IMR-90 (cell line): ENCODE measurements around the gene HOATZ.

Experiments
- CEBPB ChIP-seq: IDR thresholded peaks from 2 replicates; pipeline ENCODE4 v1.6.1; 2012; ENCODE audit warnings: low read depth, low read length, improper control_type of control experiment
- CHD1 ChIP-seq: IDR thresholded peaks from 2 replicates; pipeline ENCODE4 v1.6.1; 2012; ENCODE audit warnings: low read depth, low read length, improper control_type of control experiment
- MAFK ChIP-seq: IDR thresholded peaks from 2 replicates; pipeline ENCODE4 v1.6.1; 2012; ENCODE audit warnings: low read depth, low read length, improper control_type of control experiment
- MAZ ChIP-seq: IDR thresholded peaks from 2 replicates; pipeline ENCODE4 v1.6.1; 2012; ENCODE audit warnings: low read depth, mild to moderate bottlenecking, low read length, improper control_type of control experiment, moderate library complexity, borderline replicate concordance
- MXI1 ChIP-seq: IDR thresholded peaks from 2 replicates; pipeline ENCODE4 v1.6.1; 2012; ENCODE audit warnings: low read depth, mild to moderate bottlenecking, low read length, moderate library complexity, borderline replicate concordance
- NFE2L2 ChIP-seq: fragments of 150-350 bp; IDR thresholded peaks from 2 replicates; pipeline ENCODE4 v1.6.1; 2016; ENCODE audit warnings: low read depth, mild to moderate bottlenecking, low read length
- POLR2A ChIP-seq: IDR thresholded peaks from 2 replicates; pipeline ENCODE4 v1.6.1; 2012; ENCODE audit warnings: mild to moderate bottlenecking, low read depth, low read length
- RAD21 ChIP-seq: IDR thresholded peaks from 2 replicates; pipeline ENCODE4 v1.6.1; 2012; ENCODE audit warnings: low read length, improper control_type of control experiment
- RCOR1 ChIP-seq: IDR thresholded peaks from 2 replicates; pipeline ENCODE4 v1.6.1; 2012; ENCODE audit warnings: mild to moderate bottlenecking, low read length, improper control_type of control experiment; ENCODE audit not compliant: insufficient replicate concordance
- TF ChIP-seq, protein P1 (sequence below): conservative IDR thresholded peaks from 2 replicates; pipeline ENCODE4 v1.5.1; 2012; ENCODE audit warnings: mild to moderate bottlenecking, low read depth, low read length, improper control_type of control experiment
- TF ChIP-seq, protein P2 (sequence below): fragments of 150-350 bp; IDR thresholded peaks from 2 replicates; pipeline ENCODE4 v1.6.1; 2016; ENCODE audit warnings: low read depth, mild to moderate bottlenecking, low read length, moderate library complexity, borderline replicate concordance

DNA sequence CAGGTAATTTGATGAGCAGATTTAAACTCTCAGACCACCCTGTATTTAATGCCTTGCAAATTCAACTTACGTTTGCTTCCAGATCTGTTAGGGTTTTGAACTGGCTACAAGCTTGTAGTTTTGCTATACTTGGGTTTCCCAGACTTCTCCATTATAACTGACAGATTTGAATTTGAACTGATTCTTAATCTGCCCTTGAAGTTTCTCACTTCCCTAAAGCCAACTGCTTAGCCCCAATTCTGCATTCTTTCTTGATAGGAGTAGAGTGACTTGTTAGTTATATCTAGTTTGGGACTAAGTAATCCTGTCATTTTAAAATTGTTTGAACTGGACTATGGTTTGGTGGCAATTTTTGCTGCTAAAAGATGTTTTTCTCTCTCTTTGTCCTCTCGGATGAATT is 35.7 kb downstream of the HOATZ start:
- TF ChIP-seq, protein P1, sequence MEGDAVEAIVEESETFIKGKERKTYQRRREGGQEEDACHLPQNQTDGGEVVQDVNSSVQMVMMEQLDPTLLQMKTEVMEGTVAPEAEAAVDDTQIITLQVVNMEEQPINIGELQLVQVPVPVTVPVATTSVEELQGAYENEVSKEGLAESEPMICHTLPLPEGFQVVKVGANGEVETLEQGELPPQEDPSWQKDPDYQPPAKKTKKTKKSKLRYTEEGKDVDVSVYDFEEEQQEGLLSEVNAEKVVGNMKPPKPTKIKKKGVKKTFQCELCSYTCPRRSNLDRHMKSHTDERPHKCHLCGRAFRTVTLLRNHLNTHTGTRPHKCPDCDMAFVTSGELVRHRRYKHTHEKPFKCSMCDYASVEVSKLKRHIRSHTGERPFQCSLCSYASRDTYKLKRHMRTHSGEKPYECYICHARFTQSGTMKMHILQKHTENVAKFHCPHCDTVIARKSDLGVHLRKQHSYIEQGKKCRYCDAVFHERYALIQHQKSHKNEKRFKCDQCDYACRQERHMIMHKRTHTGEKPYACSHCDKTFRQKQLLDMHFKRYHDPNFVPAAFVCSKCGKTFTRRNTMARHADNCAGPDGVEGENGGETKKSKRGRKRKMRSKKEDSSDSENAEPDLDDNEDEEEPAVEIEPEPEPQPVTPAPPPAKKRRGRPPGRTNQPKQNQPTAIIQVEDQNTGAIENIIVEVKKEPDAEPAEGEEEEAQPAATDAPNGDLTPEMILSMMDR: no peak
- TF ChIP-seq RCOR1 (no peak), CEBPB (no peak), POLR2A (no peak), RAD21 (no peak), NFE2L2 (no peak), MXI1 (no peak), MAFK (no peak), CHD1 (no peak), MAZ (no peak)
- TF ChIP-seq, protein P2, sequence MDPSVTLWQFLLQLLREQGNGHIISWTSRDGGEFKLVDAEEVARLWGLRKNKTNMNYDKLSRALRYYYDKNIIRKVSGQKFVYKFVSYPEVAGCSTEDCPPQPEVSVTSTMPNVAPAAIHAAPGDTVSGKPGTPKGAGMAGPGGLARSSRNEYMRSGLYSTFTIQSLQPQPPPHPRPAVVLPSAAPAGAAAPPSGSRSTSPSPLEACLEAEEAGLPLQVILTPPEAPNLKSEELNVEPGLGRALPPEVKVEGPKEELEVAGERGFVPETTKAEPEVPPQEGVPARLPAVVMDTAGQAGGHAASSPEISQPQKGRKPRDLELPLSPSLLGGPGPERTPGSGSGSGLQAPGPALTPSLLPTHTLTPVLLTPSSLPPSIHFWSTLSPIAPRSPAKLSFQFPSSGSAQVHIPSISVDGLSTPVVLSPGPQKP: no peak
